ENCODE measurements around the gene PGBD5.

The PGBD5 gene

GRCh38 chr1:230463760-230464159 is 37.6 kb upstream of the PGBD5 start:
- H3K27me3 ChIP-seq = peaks cover 0 to 4% of the 10 kb centered on the region in 2 donors
- no peak for DNase-seq
- H3K4me1 ChIP-seq = no peaks in the 10 kb centered on the region
- no peaks in the 10 kb centered on the region for H3K9me3 ChIP-seq
- H3K4me3 ChIP-seq = no peak overlapping the region
- no peak overlapping the region for H3K27ac ChIP-seq
- no peak for TF ChIP-seq CTCF (IDR thresholded peaks at IDR 0.05)
- H3K36me3 ChIP-seq = no peaks in the 10 kb centered on the region
- intact Hi-C loops (cut with DNase I; ENCODE audit: low total_unique reads) = no loop called here

GRCh38 chr1:230463326-230463725 is 37.2 kb upstream of the PGBD5 start:
- no peaks in the 10 kb centered on the region for H3K36me3 ChIP-seq
- no peak overlapping the region for H3K4me3 ChIP-seq
- DNase-seq = no peak
- intact Hi-C loops (cut with DNase I; ENCODE audit: low total_unique reads) = no loop called here
- peaks cover 0 to 4% of the 10 kb centered on the region in 2 donors for H3K27me3 ChIP-seq
- TF ChIP-seq CTCF (IDR thresholded peaks at IDR 0.05) = no peak
- H3K27ac ChIP-seq = no peak overlapping the region
- no peaks in the 10 kb centered on the region for H3K4me1 ChIP-seq
- no peaks in the 10 kb centered on the region for H3K9me3 ChIP-seq

- DNase-seq = no peak
- H3K27me3 ChIP-seq = peaks cover 0 to 4% of the 10 kb centered on the region in 2 donors
These were observed 33.3 kb upstream of the PGBD5 start for GRCh38 chr1:230459465-230459864.

GRCh38 chr1:230458509-230458908 is 32.4 kb upstream of the PGBD5 start:
- H3K36me3 ChIP-seq = no peaks in the 10 kb centered on the region
- no peaks in the 10 kb centered on the region for H3K9me3 ChIP-seq
- intact Hi-C loops (cut with DNase I; ENCODE audit: low total_unique reads) = no loop called here
- no peaks in the 10 kb centered on the region for H3K4me1 ChIP-seq
- no peak overlapping the region for H3K4me3 ChIP-seq
- DNase-seq = no peak
- TF ChIP-seq CTCF (IDR thresholded peaks at IDR 0.05) = no peak
- H3K27me3 ChIP-seq = peaks cover 0 to 4% of the 10 kb centered on the region in 2 donors
- no peak overlapping the region for H3K27ac ChIP-seq

More at GRCh38 chr1:230459465-230459864, 33.3 kb upstream of the PGBD5 start:
- intact Hi-C loops (cut with DNase I; ENCODE audit: low total_unique reads) = no loop called here
- Histone ChIP-seq H3K27ac (no peak overlapping the region), H3K4me3 (no peak overlapping the region), H3K9me3 (no peaks in the 10 kb centered on the region), H3K4me1 (no peaks in the 10 kb centered on the region), H3K36me3 (no peaks in the 10 kb centered on the region)
- TF ChIP-seq CTCF (IDR thresholded peaks at IDR 0.05) = no peak

- Histone ChIP-seq H3K4me1 (no peaks in the 10 kb centered on the region), H3K27me3 (peaks cover 0 to 4% of the 10 kb centered on the region in 2 donors), H3K4me3 (no peak overlapping the region), H3K27ac (no peak overlapping the region), H3K9me3 (no peaks in the 10 kb centered on the region), H3K36me3 (no peaks in the 10 kb centered on the region)
- no peak for TF ChIP-seq CTCF (IDR thresholded peaks at IDR 0.05)
- intact Hi-C loops (cut with DNase I; ENCODE audit: low total_unique reads) = no loop called here
- no peak for DNase-seq
These were observed 30.3 kb upstream of the PGBD5 start for GRCh38 chr1:230456478-230456877.

- Histone ChIP-seq H3K27me3 (no peaks in the 10 kb centered on the region), H3K36me3 (no peaks in the 10 kb centered on the region), H3K4me1 (no peaks in the 10 kb centered on the region), H3K27ac (no peak overlapping the region), H3K9me3 (no peaks in the 10 kb centered on the region), H3K4me3 (no peak overlapping the region)
- intact Hi-C loops (cut with DNase I; ENCODE audit: low total_unique reads) = no loop called here
- DNase-seq = no peak
- no peak for TF ChIP-seq CTCF (IDR thresholded peaks at IDR 0.05)
These were observed 29.2 kb upstream of the PGBD5 start for GRCh38 chr1:230455291-230455690.
